Measurements from ENCODE around the gene ZBTB33.

- no peak for TF ChIP-seq EZH2 (IDR thresholded peaks at IDR 0.05; ENCODE audit: borderline replicate concordance, insufficient read depth, low read length, poor library complexity, severe bottlenecking)
- TF ChIP-seq, protein P1, sequence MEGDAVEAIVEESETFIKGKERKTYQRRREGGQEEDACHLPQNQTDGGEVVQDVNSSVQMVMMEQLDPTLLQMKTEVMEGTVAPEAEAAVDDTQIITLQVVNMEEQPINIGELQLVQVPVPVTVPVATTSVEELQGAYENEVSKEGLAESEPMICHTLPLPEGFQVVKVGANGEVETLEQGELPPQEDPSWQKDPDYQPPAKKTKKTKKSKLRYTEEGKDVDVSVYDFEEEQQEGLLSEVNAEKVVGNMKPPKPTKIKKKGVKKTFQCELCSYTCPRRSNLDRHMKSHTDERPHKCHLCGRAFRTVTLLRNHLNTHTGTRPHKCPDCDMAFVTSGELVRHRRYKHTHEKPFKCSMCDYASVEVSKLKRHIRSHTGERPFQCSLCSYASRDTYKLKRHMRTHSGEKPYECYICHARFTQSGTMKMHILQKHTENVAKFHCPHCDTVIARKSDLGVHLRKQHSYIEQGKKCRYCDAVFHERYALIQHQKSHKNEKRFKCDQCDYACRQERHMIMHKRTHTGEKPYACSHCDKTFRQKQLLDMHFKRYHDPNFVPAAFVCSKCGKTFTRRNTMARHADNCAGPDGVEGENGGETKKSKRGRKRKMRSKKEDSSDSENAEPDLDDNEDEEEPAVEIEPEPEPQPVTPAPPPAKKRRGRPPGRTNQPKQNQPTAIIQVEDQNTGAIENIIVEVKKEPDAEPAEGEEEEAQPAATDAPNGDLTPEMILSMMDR (IDR thresholded peaks at IDR 0.05; ENCODE audit: poor library complexity, severe bottlenecking): no peak
- TF ChIP-seq TAF1 (IDR thresholded peaks at IDR 0.05; ENCODE audit: low read depth): no peak
- TF ChIP-seq SMC3 (conservative IDR thresholded peaks at IDR 0.05; ENCODE audit: poor library complexity): no peak
- no peak for TF ChIP-seq POLR2AphosphoS5 (IDR thresholded peaks at IDR 0.05)
- no peak for TF ChIP-seq REST (IDR thresholded peaks at IDR 0.05; ENCODE audit: borderline replicate concordance)
- no peak for TF ChIP-seq EP300 (conservative IDR thresholded peaks at IDR 0.05; ENCODE audit: poor library complexity, severe bottlenecking)
- TF ChIP-seq RAD21 (conservative IDR thresholded peaks at IDR 0.05): no peak
- TF ChIP-seq MXI1 (conservative IDR thresholded peaks at IDR 0.05; ENCODE audit: poor library complexity, severe bottlenecking): no peak
Observed at GRCh38 chrX:120304256-120304655, 53.6 kb downstream of the ZBTB33 start.
